OCI-LY1 (cell line): ENCODE data around the gene DBI.

ENCODE experiments used
- CTCF ChIP-seq: fragments of 200-600 bp; sonication (generic), shearing (Covaris generic); IDR thresholded peaks from 2 replicates; pipeline ENCODE4 v1.5.1; 2017; ENCODE audit warnings: mild to moderate bottlenecking, antibody characterized with exemption, low read length, moderate library complexity, mixed read lengths
- EZH2 ChIP-seq: fragments of 200-600 bp; sonication (generic), shearing (Covaris generic); IDR thresholded peaks from 2 replicates; pipeline ENCODE4 v1.8.0; 2017; ENCODE audit warnings: borderline replicate concordance, mixed run types, mild to moderate bottlenecking, antibody characterized with exemption, low read length, moderate library complexity, mixed read lengths

DNA sequence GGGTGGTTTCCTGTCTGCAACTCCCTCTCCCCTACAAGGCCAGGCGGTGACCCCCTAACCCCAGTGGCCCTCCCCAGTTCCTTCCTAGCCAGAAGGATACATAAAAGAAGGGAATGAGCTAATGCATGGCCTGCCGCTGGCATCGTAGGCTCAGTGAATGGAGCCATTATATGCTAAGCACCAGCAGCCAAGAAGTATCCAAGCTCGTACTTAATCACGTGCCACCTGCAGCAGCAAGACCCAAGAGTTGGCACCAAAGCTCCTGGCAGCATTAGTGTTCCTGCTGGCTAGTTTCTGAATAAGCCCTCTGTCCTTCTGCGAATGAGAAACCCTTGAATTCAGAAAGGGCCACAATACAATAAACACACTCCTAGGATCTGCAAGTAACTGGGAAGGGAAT is 4.3 kb downstream of the DBI start:
- TF ChIP-seq CTCF: no peak
- no peak for TF ChIP-seq EZH2
